Endothelial cell of umbilical vein (primary cell): ENCODE results near the gene INPP5A. TPM values are rescaled to one million over a fixed set of nuclear protein-coding genes. Genes with fewer than 3 reads are reported as not detected.

Source experiments
- BruUV-seq: library from RNA; stranded (reverse); fragments of 400-500 nt; replicated peaks from 2 replicates; lab custom pipeline; 2021; lab: Mats Ljungman, UMichigan
- CTCF ChIA-PET: fragments of 300-600, 350-600 bp; sonication (Branson Sonifier 250); formaldehyde crosslinking; loops from one replicate; lab custom pipeline; 2021; ENCODE audit warnings: antibody characterized with exemption, inconsistent platforms; lab: Charles Lee
- POLR2A ChIA-PET: fragments of 300-600, 350-600 bp; sonication (Branson Sonifier 250); formaldehyde crosslinking; loops from one replicate; lab custom pipeline; 2021; ENCODE audit warnings: antibody characterized with exemption, inconsistent platforms; lab: Charles Lee
- DNase-seq: peaks from one replicate; pipeline ENCODE4 v3.0.0-alpha.2; 2011; ENCODE audit warnings: low read depth, low spot score
- FAIRE-seq: peaks from 2 replicates; lab custom pipeline; 2011; peaks lifted over from hg19 to GRCh38; lab: Jason Lieb, UNC
- H2AFZ ChIP-seq: 2 replicates; pipeline ENCODE4 v1.6.0; 2012; ENCODE audit warnings: low read depth, low read length, control low read depth, inconsistent platforms
- H3K27ac ChIP-seq: 2 replicates; pipeline ENCODE4 v1.5.1; 2011; ENCODE audit warnings: low read depth, mild to moderate bottlenecking, control low read depth, low read length, moderate library complexity; ENCODE audit not compliant: insufficient read depth
- H3K27me3 ChIP-seq, 2 experiments: 2 replicates each; pipeline versions ENCODE4 v1.6.0 to v1.6.1; 2011; ENCODE audit warnings: low read length in 2 of 2, mixed read lengths in 1 of 2; ENCODE audit not compliant: control insufficient read depth in 2 of 2, insufficient read depth in 2 of 2
- H3K36me3 ChIP-seq, 2 experiments: 2 replicates in 1 of 2; 3 replicates in 1 of 2; pipeline ENCODE4 v1.5.1; 2011; ENCODE audit warnings: low read length in 2 of 2, mild to moderate bottlenecking in 1 of 2, moderate library complexity in 1 of 2; ENCODE audit not compliant: control insufficient read depth in 2 of 2, insufficient read depth in 2 of 2; ENCODE audit errors: extremely low read depth in 1 of 2
- H3K4me1 ChIP-seq: 3 replicates; pipeline ENCODE4 v1.5.1; 2011; ENCODE audit warnings: mild to moderate bottlenecking, low read length; ENCODE audit not compliant: control insufficient read depth, insufficient read depth; ENCODE audit errors: extremely low read depth
- H3K4me2 ChIP-seq: 2 replicates; pipeline ENCODE4 v1.6.1; 2011; ENCODE audit warnings: low read length, control low read depth, mixed read lengths; ENCODE audit not compliant: insufficient read depth
- H3K4me3 ChIP-seq, 3 experiments: fragments of 200-600 bp in 1 of 3; sonication (generic), shearing (Covaris generic) in 1 of 3; replicated peaks in 1 of 3; 2 replicates each; pipeline ENCODE4 v1.5.1; 2011 to 2016; ENCODE audit warnings: control low read depth in 3 of 3, low read length in 3 of 3, mild to moderate bottlenecking in 2 of 3, inconsistent platforms in 1 of 3, low read depth in 1 of 3, moderate library complexity in 1 of 3; ENCODE audit not compliant: insufficient read depth in 1 of 3
- H3K79me2 ChIP-seq: 2 replicates; pipeline ENCODE4 v1.6.0; 2012; ENCODE audit warnings: low read length, inconsistent platforms; ENCODE audit not compliant: control insufficient read depth, insufficient read depth
- H3K9ac ChIP-seq: replicated peaks from 2 replicates; pipeline ENCODE3; 2011; ENCODE audit warnings: low read length, control low read depth; ENCODE audit not compliant: insufficient read depth; ENCODE audit errors: extremely low read depth
- H3K9me1 ChIP-seq: replicated peaks from 3 replicates; pipeline ENCODE4 v1.6.0; 2011; ENCODE audit warnings: mild to moderate bottlenecking, low read length; ENCODE audit not compliant: control insufficient read depth, insufficient read depth; ENCODE audit errors: extremely low read depth
- H3K9me3 ChIP-seq: replicated peaks from 2 replicates; pipeline ENCODE4 v1.5.1; 2012; ENCODE audit warnings: low read length, inconsistent platforms; ENCODE audit not compliant: control insufficient read depth, insufficient read depth
- H4K20me1 ChIP-seq: replicated peaks from 2 replicates; pipeline ENCODE3; 2011; ENCODE audit warnings: mild to moderate bottlenecking, low read length; ENCODE audit not compliant: control insufficient read depth, insufficient read depth; ENCODE audit errors: extremely low read depth
- EZH2 ChIP-seq: IDR thresholded peaks from 2 replicates; pipeline ENCODE4 v1.6.1; 2012; ENCODE audit warnings: borderline replicate concordance, low read depth, mild to moderate bottlenecking, moderate library complexity, low read length, inconsistent platforms; ENCODE audit not compliant: severe bottlenecking
- FOS ChIP-seq: IDR thresholded peaks from 2 replicates; pipeline ENCODE4 v1.6.1; 2011; ENCODE audit warnings: mild to moderate bottlenecking, low read length, moderate library complexity, borderline replicate concordance; ENCODE audit not compliant: insufficient read depth
- GATA2 ChIP-seq: IDR thresholded peaks from 2 replicates; pipeline ENCODE4 v1.7.0; 2011; ENCODE audit warnings: low read depth, mild to moderate bottlenecking, moderate library complexity, mixed read lengths, low read length; ENCODE audit not compliant: insufficient read length, insufficient read depth
- JUN ChIP-seq: IDR thresholded peaks from 2 replicates; pipeline ENCODE4 v1.6.1; 2011; ENCODE audit warnings: borderline replicate concordance, low read depth; ENCODE audit not compliant: insufficient read length, insufficient read depth
- MAX ChIP-seq: IDR thresholded peaks from 2 replicates; pipeline ENCODE4 v1.6.1; 2011; ENCODE audit not compliant: insufficient read depth, insufficient read length
- MYC ChIP-seq: IDR thresholded peaks from one replicate; pipeline ENCODE4 v1.6.1; 2011; ENCODE audit warnings: mild to moderate bottlenecking, low read depth, low read length
- POLR2AphosphoS5 ChIP-seq: IDR thresholded peaks from 2 replicates; pipeline ENCODE4 v1.6.1; 2012; ENCODE audit warnings: low read depth, mild to moderate bottlenecking, control low read depth, low read length, moderate library complexity; ENCODE audit not compliant: insufficient read depth
- dilution Hi-C: fragments of 300-500 bp; cut with MboI; formaldehyde crosslinking; loops from one replicate; pipeline ENCODE4 v1.15.0; 2019; ENCODE audit warnings: low sequenced_read_pairs; ENCODE audit not compliant: extremely low pct_ligation_motif_present
- intact Hi-C: fragments of 100-400 bp; cut with micrococcal nuclease; formaldehyde crosslinking; loops from one replicate; pipeline ENCODE4 v1.10.0; 2022
- polyA plus RNA-seq, 4 experiments: library from polyadenylated mRNA; depleted of rRNA in 3 of 4; stranded (reverse) in 3 of 4; unstranded in 1 of 4; fragments of >200 nt; gene quantifications; 2 replicates each; pipeline versions ENCODE4 v1.2.1 to v1.2.3, GENCODE V29; 2011 to 2012; ENCODE audit warnings: missing spikeins in 1 of 4
- total RNA-seq: library from RNA; stranded (reverse); gene quantifications from 2 replicates; pipeline ENCODE4 v1.2.3, GENCODE V29; 2021

Gene INPP5A
- total and polyA plus RNA-seq, 2 donors (not counting 3 experiments of a cell fraction or from before 2014, with no cell fraction given): 22.9 to 33.2 TPM

GRCh38 chr10:132659206-132660091 lies 121.9 kb downstream of the INPP5A start:
- Histone ChIP-seq H3K9ac (no peak overlapping the region), H3K79me2 (no peaks in the 10 kb centered on the region), H3K9me3 (no peaks in the 10 kb centered on the region), H3K4me1 (no peaks in the 10 kb centered on the region), H3K36me3 (no peaks in the 10 kb centered on the region), H3K27ac (no peak overlapping the region), H3K4me3 (no peak overlapping the region), H3K9me1 (no peaks in the 10 kb centered on the region), H3K4me2 (no peak overlapping the region), H4K20me1 (no peaks in the 10 kb centered on the region), H3K27me3 (no peaks in the 10 kb centered on the region), H2AFZ (no peak overlapping the region)
- ChIA-PET POLR2A (no interaction called here), CTCF (interaction anchor here (1.2 kb wide), 1 partner anchor 465 kb away, joined by 4 read pairs; no protein-coding TSS in a partner anchor)
- intact Hi-C loops (loop anchor here (10.0 kb wide), 1 partner anchor 645 kb away; the partner anchor contains the start of genes TUBGCP2 and ZNF511), dilution Hi-C loops (no loop called here)
- no peak for FAIRE-seq
- no peak for DNase-seq
- no peak for TF ChIP-seq JUN
- BruUV-seq: no TSS peak

- TF ChIP-seq MYC (no peak), EZH2 (no peak), GATA2 (no peak), FOS (no peak), POLR2AphosphoS5 (no peak), MAX (no peak)
- dilution Hi-C loops (no loop called here), intact Hi-C loops (loop anchor here (10.0 kb wide), 1 partner anchor 644 kb away; the partner anchor contains the start of genes TUBGCP2 and ZNF511)
- POLR2A ChIA-PET: no interaction called here
- Histone ChIP-seq H2AFZ (no peak overlapping the region), H3K9me1 (no peaks in the 10 kb centered on the region), H3K4me2 (no peak overlapping the region), H3K36me3 (no peaks in the 10 kb centered on the region), H3K4me3 (no peak overlapping the region), H3K9me3 (no peaks in the 10 kb centered on the region), H3K79me2 (no peaks in the 10 kb centered on the region), H3K4me1 (no peaks in the 10 kb centered on the region), H3K27me3 (no peaks in the 10 kb centered on the region), H3K27ac (no peak overlapping the region), H4K20me1 (no peaks in the 10 kb centered on the region), H3K9ac (no peak overlapping the region)
- DNase-seq (no peak), FAIRE-seq (no peak)
- BruUV-seq: no TSS peak
- CTCF ChIA-PET: no interaction called here
These were observed 122.8 kb downstream of the INPP5A start for GRCh38 chr10:132660385-132660784.
